Right kidney (tissue), 1 donor: Measurements from ENCODE around the gene PCOLCE2.

Source experiments
- DNase-seq: peaks from one replicate; pipeline ENCODE4 v3.0.0-alpha.2; 2016

PCOLCE2 gene

GRCh38 chr3:142863930-142864920, 24.7 kb downstream of the PCOLCE2 start:
- DNase-seq: no peak

- DNase-seq: no peak
Observed at GRCh38 chr3:142863010-142863817, 25.7 kb downstream of the PCOLCE2 start.

- no peak for DNase-seq
Observed at GRCh38 chr3:142861926-142862325, 27.0 kb downstream of the PCOLCE2 start.

GRCh38 chr3:142858043-142858442, 30.8 kb downstream of the PCOLCE2 start:
- DNase-seq: no peak

- DNase-seq: no peak
Observed at GRCh38 chr3:142857056-142857455, 31.8 kb downstream of the PCOLCE2 start.

- DNase-seq: peak; percentile 30
Observed at GRCh38 chr3:142853270-142854168, 35.4 kb downstream of the PCOLCE2 start.

- no peak for DNase-seq
Observed at GRCh38 chr3:142852009-142852408, 36.9 kb downstream of the PCOLCE2 start.

GRCh38 chr3:142850395-142851023, 38.4 kb downstream of the PCOLCE2 start:
- DNase-seq: no peak

- DNase-seq: no peak
Observed at GRCh38 chr3:142849148-142849547, 39.7 kb downstream of the PCOLCE2 start.

- DNase-seq: no peak
Observed at GRCh38 chr3:142846779-142847577, 41.9 kb downstream of the PCOLCE2 start.

- DNase-seq: no peak
Observed at GRCh38 chr3:142844339-142844977, 44.4 kb downstream of the PCOLCE2 start.

GRCh38 chr3:142839831-142840230, 49.1 kb downstream of the PCOLCE2 start:
- DNase-seq: no peak

- DNase-seq: no peak
Observed at GRCh38 chr3:142837526-142837925, 51.4 kb downstream of the PCOLCE2 start.

GRCh38 chr3:142828703-142829305, 60.1 kb downstream of the PCOLCE2 start:
- DNase-seq: peak; percentile 49

GRCh38 chr3:142819179-142819578, 69.7 kb downstream of the PCOLCE2 start:
- no peak for DNase-seq

GRCh38 chr3:142818651-142819050, 70.2 kb downstream of the PCOLCE2 start:
- DNase-seq: no peak

- no peak for DNase-seq
Observed at GRCh38 chr3:142817897-142818296, 71.0 kb downstream of the PCOLCE2 start.

GRCh38 chr3:142817356-142817755, 71.5 kb downstream of the PCOLCE2 start:
- DNase-seq: no peak

GRCh38 chr3:142815803-142816202, 73.1 kb downstream of the PCOLCE2 start:
- DNase-seq: no peak

- no peak for DNase-seq
Observed at GRCh38 chr3:142809259-142809658, 79.6 kb downstream of the PCOLCE2 start.
